Measurements from ENCODE around the gene GALR1. TPM values are rescaled to one million over a fixed set of nuclear protein-coding genes. Genes with fewer than 3 reads are reported as not detected.

Gene GALR1
- total RNA-seq, 1 experiment from 2014 or later, result 0.11 TPM

GRCh38 chr18:77230645-77231044 is 19.0 kb upstream of the GALR1 start (continued):
- TF ChIP-seq, protein P1, sequence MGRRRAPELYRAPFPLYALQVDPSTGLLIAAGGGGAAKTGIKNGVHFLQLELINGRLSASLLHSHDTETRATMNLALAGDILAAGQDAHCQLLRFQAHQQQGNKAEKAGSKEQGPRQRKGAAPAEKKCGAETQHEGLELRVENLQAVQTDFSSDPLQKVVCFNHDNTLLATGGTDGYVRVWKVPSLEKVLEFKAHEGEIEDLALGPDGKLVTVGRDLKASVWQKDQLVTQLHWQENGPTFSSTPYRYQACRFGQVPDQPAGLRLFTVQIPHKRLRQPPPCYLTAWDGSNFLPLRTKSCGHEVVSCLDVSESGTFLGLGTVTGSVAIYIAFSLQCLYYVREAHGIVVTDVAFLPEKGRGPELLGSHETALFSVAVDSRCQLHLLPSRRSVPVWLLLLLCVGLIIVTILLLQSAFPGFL (CRISPR knock-in tag; IDR thresholded peaks at IDR 0.05; ENCODE audit: borderline replicate concordance), result no peak
- no peak for TF ChIP-seq ERG (CRISPR knock-in tag; IDR thresholded peaks at IDR 0.05)
- no peak for TF ChIP-seq JUN (CRISPR knock-in tag; IDR thresholded peaks at IDR 0.05)
- no peak for TF ChIP-seq ZNF671 (CRISPR knock-in tag; IDR thresholded peaks at IDR 0.05)
- TF ChIP-seq TP53 (CRISPR knock-in tag; IDR thresholded peaks at IDR 0.05), result no peak

DNA sequence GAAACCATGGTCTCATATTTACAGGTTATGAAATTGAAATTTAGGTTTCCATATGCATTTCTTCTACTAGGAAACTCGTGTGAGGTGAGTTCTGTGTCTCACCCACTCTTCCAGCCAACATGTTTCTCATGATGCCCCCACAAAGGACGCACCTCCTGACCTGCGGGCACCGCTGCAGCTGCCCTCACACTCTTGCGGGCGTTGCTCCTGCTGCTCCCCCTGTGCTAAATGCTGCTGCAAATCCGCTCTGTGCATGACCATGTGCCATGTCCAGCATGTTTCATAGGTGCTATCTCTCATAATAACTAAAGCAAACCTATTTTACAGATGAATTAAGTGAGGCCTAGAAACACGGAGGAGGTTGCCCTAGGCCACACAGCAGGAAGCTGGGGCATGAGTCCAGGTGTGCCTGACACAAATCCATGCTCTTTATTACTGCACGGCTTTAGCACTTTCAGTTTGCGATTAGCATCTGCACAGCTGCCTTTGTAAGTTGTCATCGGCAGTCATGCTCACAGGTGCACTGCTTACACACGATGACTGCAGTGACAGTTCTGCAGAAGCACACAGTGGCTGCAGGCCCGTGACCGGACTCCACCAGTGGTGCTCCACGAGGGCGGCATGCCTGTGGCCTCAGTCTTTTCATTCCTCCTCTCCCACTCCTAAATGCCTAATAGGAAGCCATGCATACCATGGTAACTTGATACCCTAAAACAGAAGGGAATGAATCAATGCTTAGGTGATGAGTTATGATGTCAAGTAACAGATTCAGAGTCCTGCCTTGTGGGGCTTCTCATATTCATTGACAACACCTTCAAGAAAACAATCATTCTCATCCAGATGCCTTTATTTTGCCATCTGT is 14.9 kb upstream of the GALR1 start:
- ChIA-PET CTCF (no interaction called here), POLR2A (no interaction called here)
- no peak overlapping the region for H3K4me3 Mint-ChIP-seq
- no peak overlapping the region for H3K27ac Mint-ChIP-seq
- no peaks in the 10 kb centered on the region for H3K4me1 Mint-ChIP-seq
- H3K27me3 Mint-ChIP-seq (ENCODE audit: low read depth), result peaks cover 12% of the 10 kb centered on the region
- no peak for ATAC-seq
- no peak for DNase-seq (ENCODE audit: low spot score)
- H3K36me3 Mint-ChIP-seq, result peaks cover 27% of the 10 kb centered on the region
- H3K9me3 Mint-ChIP-seq, result peaks cover 48% of the 10 kb centered on the region
- TF ChIP-seq SOX15 (CRISPR knock-in tag; IDR thresholded peaks at IDR 0.05) (no peak), MXD4 (CRISPR knock-in tag; IDR thresholded peaks at IDR 0.05; ENCODE audit: borderline replicate concordance) (no peak), IRF1 (CRISPR knock-in tag; IDR thresholded peaks at IDR 0.05) (no peak), ZNF281 (CRISPR knock-in tag; IDR thresholded peaks at IDR 0.05) (no peak), FOXP1 (CRISPR knock-in tag; IDR thresholded peaks at IDR 0.05; ENCODE audit: borderline replicate concordance) (no peak), STAT6 (CRISPR knock-in tag; conservative IDR thresholded peaks at IDR 0.05; ENCODE audit: low read depth) (no peak), TP53 (CRISPR knock-in tag; IDR thresholded peaks at IDR 0.05) (no peak), CREB1 (CRISPR knock-in tag; IDR thresholded peaks at IDR 0.05) (no peak)
- TF ChIP-seq, protein P2, sequence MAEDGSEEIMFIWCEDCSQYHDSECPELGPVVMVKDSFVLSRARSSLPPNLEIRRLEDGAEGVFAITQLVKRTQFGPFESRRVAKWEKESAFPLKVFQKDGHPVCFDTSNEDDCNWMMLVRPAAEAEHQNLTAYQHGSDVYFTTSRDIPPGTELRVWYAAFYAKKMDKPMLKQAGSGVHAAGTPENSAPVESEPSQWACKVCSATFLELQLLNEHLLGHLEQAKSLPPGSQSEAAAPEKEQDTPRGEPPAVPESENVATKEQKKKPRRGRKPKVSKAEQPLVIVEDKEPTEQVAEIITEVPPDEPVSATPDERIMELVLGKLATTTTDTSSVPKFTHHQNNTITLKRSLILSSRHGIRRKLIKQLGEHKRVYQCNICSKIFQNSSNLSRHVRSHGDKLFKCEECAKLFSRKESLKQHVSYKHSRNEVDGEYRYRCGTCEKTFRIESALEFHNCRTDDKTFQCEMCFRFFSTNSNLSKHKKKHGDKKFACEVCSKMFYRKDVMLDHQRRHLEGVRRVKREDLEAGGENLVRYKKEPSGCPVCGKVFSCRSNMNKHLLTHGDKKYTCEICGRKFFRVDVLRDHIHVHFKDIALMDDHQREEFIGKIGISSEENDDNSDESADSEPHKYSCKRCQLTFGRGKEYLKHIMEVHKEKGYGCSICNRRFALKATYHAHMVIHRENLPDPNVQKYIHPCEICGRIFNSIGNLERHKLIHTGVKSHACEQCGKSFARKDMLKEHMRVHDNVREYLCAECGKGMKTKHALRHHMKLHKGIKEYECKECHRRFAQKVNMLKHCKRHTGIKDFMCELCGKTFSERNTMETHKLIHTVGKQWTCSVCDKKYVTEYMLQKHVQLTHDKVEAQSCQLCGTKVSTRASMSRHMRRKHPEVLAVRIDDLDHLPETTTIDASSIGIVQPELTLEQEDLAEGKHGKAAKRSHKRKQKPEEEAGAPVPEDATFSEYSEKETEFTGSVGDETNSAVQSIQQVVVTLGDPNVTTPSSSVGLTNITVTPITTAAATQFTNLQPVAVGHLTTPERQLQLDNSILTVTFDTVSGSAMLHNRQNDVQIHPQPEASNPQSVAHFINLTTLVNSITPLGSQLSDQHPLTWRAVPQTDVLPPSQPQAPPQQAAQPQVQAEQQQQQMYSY (CRISPR knock-in tag; IDR thresholded peaks at IDR 0.05), result no peak
- TF ChIP-seq, protein P3, sequence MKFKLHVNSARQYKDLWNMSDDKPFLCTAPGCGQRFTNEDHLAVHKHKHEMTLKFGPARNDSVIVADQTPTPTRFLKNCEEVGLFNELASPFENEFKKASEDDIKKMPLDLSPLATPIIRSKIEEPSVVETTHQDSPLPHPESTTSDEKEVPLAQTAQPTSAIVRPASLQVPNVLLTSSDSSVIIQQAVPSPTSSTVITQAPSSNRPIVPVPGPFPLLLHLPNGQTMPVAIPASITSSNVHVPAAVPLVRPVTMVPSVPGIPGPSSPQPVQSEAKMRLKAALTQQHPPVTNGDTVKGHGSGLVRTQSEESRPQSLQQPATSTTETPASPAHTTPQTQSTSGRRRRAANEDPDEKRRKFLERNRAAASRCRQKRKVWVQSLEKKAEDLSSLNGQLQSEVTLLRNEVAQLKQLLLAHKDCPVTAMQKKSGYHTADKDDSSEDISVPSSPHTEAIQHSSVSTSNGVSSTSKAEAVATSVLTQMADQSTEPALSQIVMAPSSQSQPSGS (CRISPR knock-in tag; IDR thresholded peaks at IDR 0.05; ENCODE audit: borderline replicate concordance, low read depth), result no peak
- TF ChIP-seq, protein P4, sequence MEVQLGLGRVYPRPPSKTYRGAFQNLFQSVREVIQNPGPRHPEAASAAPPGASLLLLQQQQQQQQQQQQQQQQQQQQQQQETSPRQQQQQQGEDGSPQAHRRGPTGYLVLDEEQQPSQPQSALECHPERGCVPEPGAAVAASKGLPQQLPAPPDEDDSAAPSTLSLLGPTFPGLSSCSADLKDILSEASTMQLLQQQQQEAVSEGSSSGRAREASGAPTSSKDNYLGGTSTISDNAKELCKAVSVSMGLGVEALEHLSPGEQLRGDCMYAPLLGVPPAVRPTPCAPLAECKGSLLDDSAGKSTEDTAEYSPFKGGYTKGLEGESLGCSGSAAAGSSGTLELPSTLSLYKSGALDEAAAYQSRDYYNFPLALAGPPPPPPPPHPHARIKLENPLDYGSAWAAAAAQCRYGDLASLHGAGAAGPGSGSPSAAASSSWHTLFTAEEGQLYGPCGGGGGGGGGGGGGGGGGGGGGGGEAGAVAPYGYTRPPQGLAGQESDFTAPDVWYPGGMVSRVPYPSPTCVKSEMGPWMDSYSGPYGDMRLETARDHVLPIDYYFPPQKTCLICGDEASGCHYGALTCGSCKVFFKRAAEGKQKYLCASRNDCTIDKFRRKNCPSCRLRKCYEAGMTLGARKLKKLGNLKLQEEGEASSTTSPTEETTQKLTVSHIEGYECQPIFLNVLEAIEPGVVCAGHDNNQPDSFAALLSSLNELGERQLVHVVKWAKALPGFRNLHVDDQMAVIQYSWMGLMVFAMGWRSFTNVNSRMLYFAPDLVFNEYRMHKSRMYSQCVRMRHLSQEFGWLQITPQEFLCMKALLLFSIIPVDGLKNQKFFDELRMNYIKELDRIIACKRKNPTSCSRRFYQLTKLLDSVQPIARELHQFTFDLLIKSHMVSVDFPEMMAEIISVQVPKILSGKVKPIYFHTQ (CRISPR knock-in tag; IDR thresholded peaks at IDR 0.05), result no peak
- TF ChIP-seq, protein P5, sequence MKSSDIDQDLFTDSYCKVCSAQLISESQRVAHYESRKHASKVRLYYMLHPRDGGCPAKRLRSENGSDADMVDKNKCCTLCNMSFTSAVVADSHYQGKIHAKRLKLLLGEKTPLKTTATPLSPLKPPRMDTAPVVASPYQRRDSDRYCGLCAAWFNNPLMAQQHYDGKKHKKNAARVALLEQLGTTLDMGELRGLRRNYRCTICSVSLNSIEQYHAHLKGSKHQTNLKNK (CRISPR knock-in tag; IDR thresholded peaks at IDR 0.05), result no peak
